HEK293 (cell line): ENCODE measurements around the gene SLC6A6.

ENCODE experiments used
- CTCF ChIP-seq: fragments of 450-650 bp; formaldehyde crosslinking; IDR thresholded peaks from 2 replicates; pipeline ENCODE4 v1.5.1; 2016; ENCODE audit warnings: missing biosample characterization, missing genetic modification characterization
- PATZ1 ChIP-seq: fragments of 450-650 bp; formaldehyde crosslinking; IDR thresholded peaks from 2 replicates; pipeline ENCODE4 v1.5.1; 2016; ENCODE audit warnings: missing biosample characterization, missing genetic modification characterization
- TCF7L2 ChIP-seq: IDR thresholded peaks from 2 replicates; pipeline ENCODE4 v1.6.1; 2011; ENCODE audit warnings: low read depth, mild to moderate bottlenecking, inconsistent platforms, low read length, moderate library complexity, borderline replicate concordance
- ZNF140 ChIP-seq: fragments of 450-650 bp; formaldehyde crosslinking; IDR thresholded peaks from 2 replicates; pipeline ENCODE4 v1.5.1; 2016; ENCODE audit warnings: missing biosample characterization, missing genetic modification characterization
- ZNF175 ChIP-seq: fragments of 450-650 bp; formaldehyde crosslinking; IDR thresholded peaks from 2 replicates; pipeline ENCODE4 v1.5.1; 2016; ENCODE audit warnings: missing biosample characterization, missing genetic modification characterization
- ZNF24 ChIP-seq: fragments of 450-650 bp; formaldehyde crosslinking; IDR thresholded peaks from 2 replicates; pipeline ENCODE4 v1.5.1; 2016; ENCODE audit warnings: missing biosample characterization, missing genetic modification characterization
- ZNF747 ChIP-seq: fragments of 450-650 bp; formaldehyde crosslinking; IDR thresholded peaks from 2 replicates; pipeline ENCODE4 v1.5.1; 2016; ENCODE audit warnings: missing biosample characterization, missing genetic modification characterization
- TF ChIP-seq, protein P1 (sequence below): fragments of 450-650 bp; formaldehyde crosslinking; IDR thresholded peaks from 2 replicates; pipeline ENCODE4 v1.5.1; 2016; ENCODE audit warnings: missing biosample characterization, missing genetic modification characterization, low read depth
- TF ChIP-seq, protein P2 (sequence below): fragments of 450-650 bp; formaldehyde crosslinking; IDR thresholded peaks from 2 replicates; pipeline ENCODE4 v1.5.1; 2016; ENCODE audit warnings: missing biosample characterization, missing genetic modification characterization
- TF ChIP-seq, protein P3 (sequence below): fragments of 450-650 bp; formaldehyde crosslinking; IDR thresholded peaks from 2 replicates; pipeline ENCODE4 v1.5.1; 2016; ENCODE audit warnings: missing biosample characterization, missing genetic modification characterization

DNA sequence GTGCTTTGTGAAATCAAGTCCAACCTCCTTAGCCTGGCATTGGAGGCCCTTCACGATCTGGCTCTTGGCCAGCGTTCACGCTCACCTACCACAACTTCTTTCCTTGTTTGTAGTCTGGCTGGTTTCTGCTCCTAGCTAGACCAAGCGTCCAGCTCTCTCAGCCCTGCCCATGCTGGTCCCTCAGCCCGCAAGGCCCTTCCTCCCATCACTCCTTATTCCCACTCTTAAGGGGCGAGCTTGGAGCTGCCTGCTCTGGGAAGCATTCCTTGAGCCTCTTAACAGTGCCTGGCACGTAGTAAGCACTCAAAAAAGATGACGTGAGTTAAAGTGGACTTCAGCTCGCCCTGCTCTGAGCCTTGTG lies 8.7 kb downstream of the SLC6A6 start:
- TF ChIP-seq TCF7L2 (no peak), ZNF24 (tag by site-specific recombination) (no peak), ZNF175 (tag by site-specific recombination) (no peak), ZNF140 (tag by site-specific recombination) (no peak), CTCF (tag by site-specific recombination) (no peak), ZNF747 (tag by site-specific recombination) (no peak), PATZ1 (no peak)
- TF ChIP-seq, protein P1, sequence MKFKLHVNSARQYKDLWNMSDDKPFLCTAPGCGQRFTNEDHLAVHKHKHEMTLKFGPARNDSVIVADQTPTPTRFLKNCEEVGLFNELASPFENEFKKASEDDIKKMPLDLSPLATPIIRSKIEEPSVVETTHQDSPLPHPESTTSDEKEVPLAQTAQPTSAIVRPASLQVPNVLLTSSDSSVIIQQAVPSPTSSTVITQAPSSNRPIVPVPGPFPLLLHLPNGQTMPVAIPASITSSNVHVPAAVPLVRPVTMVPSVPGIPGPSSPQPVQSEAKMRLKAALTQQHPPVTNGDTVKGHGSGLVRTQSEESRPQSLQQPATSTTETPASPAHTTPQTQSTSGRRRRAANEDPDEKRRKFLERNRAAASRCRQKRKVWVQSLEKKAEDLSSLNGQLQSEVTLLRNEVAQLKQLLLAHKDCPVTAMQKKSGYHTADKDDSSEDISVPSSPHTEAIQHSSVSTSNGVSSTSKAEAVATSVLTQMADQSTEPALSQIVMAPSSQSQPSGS (tag by site-specific recombination), result no peak
- TF ChIP-seq, protein P2, sequence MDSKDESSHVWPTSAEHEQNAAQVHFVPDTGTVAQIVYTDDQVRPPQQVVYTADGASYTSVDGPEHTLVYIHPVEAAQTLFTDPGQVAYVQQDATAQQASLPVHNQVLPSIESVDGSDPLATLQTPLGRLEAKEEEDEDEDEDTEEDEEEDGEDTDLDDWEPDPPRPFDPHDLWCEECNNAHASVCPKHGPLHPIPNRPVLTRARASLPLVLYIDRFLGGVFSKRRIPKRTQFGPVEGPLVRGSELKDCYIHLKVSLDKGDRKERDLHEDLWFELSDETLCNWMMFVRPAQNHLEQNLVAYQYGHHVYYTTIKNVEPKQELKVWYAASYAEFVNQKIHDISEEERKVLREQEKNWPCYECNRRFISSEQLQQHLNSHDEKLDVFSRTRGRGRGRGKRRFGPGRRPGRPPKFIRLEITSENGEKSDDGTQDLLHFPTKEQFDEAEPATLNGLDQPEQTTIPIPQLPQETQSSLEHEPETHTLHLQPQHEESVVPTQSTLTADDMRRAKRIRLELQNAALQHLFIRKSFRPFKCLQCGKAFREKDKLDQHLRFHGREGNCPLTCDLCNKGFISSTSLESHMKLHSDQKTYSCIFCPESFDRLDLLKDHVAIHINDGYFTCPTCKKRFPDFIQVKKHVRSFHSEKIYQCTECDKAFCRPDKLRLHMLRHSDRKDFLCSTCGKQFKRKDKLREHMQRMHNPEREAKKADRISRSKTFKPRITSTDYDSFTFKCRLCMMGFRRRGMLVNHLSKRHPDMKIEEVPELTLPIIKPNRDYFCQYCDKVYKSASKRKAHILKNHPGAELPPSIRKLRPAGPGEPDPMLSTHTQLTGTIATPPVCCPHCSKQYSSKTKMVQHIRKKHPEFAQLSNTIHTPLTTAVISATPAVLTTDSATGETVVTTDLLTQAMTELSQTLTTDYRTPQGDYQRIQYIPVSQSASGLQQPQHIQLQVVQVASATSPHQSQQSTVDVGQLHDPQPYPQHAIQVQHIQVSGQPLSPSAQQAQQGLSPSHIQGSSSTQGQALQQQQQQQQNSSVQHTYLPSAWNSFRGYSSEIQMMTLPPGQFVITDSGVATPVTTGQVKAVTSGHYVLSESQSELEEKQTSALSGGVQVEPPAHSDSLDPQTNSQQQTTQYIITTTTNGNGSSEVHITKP (tag by site-specific recombination), result no peak
- TF ChIP-seq, protein P3, sequence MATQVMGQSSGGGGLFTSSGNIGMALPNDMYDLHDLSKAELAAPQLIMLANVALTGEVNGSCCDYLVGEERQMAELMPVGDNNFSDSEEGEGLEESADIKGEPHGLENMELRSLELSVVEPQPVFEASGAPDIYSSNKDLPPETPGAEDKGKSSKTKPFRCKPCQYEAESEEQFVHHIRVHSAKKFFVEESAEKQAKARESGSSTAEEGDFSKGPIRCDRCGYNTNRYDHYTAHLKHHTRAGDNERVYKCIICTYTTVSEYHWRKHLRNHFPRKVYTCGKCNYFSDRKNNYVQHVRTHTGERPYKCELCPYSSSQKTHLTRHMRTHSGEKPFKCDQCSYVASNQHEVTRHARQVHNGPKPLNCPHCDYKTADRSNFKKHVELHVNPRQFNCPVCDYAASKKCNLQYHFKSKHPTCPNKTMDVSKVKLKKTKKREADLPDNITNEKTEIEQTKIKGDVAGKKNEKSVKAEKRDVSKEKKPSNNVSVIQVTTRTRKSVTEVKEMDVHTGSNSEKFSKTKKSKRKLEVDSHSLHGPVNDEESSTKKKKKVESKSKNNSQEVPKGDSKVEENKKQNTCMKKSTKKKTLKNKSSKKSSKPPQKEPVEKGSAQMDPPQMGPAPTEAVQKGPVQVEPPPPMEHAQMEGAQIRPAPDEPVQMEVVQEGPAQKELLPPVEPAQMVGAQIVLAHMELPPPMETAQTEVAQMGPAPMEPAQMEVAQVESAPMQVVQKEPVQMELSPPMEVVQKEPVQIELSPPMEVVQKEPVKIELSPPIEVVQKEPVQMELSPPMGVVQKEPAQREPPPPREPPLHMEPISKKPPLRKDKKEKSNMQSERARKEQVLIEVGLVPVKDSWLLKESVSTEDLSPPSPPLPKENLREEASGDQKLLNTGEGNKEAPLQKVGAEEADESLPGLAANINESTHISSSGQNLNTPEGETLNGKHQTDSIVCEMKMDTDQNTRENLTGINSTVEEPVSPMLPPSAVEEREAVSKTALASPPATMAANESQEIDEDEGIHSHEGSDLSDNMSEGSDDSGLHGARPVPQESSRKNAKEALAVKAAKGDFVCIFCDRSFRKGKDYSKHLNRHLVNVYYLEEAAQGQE (tag by site-specific recombination), result no peak
